ENCODE measurements around the gene LAMTOR1.

DNA sequence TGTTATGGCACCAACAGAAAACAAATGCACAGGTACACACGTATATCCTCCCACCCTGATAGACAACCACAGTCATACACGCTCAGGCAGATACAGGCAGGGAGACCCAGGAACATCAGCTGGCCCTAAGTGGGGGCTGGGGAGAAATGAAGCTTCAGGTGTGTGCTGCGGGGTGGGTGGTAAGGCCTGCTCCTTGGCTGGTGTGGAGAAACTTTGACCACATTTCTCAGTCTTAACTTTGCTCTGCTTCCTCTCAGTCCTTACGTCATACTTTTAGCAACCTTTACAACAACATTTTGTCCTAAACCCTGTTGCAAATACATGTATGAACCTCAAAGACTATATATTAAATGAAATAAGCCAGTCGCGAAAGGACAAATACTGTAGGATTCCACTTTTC, 16.1 kb upstream of the LAMTOR1 start:
- TF ChIP-seq POLR2AphosphoS5 (IDR thresholded peaks at IDR 0.05; ENCODE audit: low read depth, low read length) (no peak), POLR2A (IDR thresholded peaks at IDR 0.05; ENCODE audit: low read depth, low read length) (no peak)
